GM12892 (cell line): ENCODE results near the gene CCNB3.

Experiments used
- DNase-seq: peaks from one replicate; pipeline ENCODE4 v3.0.0; 2011; ENCODE audit not compliant: insufficient read length
- FAIRE-seq: peaks from 2 replicates; lab custom pipeline; 2011; peaks lifted over from hg19 to GRCh38; lab: Jason Lieb, UNC
- POLR2A ChIP-seq: IDR thresholded peaks from 2 replicates; pipeline ENCODE4 v1.6.1; 2011; ENCODE audit warnings: low read depth, low read length, control low read depth
- POLR2AphosphoS5 ChIP-seq: IDR thresholded peaks from 2 replicates; pipeline ENCODE4 v1.6.1; 2011; ENCODE audit warnings: low read depth, low read length, control low read depth
- TAF1 ChIP-seq: IDR thresholded peaks from 2 replicates; pipeline ENCODE4 v1.6.1; 2011; ENCODE audit warnings: low read depth, mild to moderate bottlenecking, control low read depth, low read length, borderline replicate concordance

The CCNB3 gene

DNA sequence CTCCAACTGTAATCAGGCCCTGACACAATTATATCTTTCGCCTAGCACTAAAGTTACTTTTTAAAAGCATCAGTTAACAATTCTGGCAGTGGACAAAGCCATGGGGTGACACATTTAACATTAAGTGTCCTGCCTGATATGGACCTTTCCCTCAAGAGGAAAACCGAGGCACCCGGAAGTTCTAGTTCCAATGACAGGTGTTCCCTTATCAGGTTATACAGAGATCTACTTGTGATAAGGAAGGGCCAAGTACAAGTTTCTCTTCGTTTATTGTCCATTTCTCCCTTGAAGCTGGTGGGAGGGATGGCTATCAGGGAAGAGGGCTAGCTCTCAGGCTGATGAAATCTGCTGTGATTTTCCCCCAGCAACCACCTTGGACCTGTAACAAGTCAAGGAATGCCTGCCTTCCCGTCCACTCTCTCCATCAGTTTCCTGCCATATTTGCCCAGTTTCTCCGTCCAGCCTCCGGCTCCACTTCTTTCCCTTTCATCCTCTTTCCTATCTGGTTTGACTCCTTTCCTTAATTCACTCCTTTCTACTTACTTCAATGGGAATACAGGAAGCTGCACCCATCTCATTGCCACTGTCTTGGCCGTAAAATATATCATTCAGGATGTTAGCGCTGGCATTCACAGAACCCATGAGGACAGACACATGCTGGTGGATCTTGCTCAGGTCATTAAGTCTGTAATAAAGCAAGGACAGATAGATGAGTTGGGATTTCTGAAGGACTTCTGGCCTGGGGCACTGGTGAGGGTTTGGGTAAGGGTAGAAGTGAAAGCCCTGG is 171.1 kb downstream of the CCNB3 start:
- FAIRE-seq = no peak

DNA sequence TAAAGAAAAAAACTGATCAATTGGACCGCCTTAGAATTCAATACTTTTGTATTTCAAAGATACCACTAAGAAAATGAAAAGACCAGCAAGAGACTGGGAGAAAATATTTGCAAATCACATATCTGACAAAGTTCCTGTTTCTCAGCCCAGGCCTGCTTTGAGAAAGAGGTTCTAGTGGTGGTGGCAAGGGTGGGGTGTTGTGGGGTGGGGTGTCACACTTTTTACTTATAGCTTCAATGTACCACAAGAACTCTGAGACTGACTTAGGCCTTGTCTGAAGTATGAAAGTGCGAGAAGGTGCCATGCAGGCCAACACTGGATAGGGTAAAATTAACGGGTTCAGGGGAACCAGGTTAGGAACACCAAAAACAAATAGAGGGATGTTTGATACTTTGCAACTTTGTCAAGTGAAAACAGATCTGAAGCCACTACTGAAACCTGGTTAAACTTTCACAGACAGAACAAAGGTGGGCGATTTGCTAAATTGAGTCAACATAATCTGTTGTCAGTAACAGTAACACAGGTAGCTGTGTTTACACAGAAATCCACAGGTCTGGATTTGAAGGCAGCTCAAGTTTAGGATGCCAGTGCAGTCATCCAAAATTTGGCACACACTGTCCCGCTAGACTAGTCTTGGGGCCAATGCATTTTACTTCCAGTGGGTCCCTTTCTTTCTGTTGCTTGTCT is 177.3 kb downstream of the CCNB3 start:
- no peak for DNase-seq
- FAIRE-seq = no peak
- TF ChIP-seq TAF1 (no peak), POLR2AphosphoS5 (no peak), POLR2A (no peak)

More for the DNA sequence above, 171.1 kb downstream of the CCNB3 start:
- TF ChIP-seq POLR2A (no peak), TAF1 (no peak), POLR2AphosphoS5 (no peak)
- DNase-seq = no peak

DNA sequence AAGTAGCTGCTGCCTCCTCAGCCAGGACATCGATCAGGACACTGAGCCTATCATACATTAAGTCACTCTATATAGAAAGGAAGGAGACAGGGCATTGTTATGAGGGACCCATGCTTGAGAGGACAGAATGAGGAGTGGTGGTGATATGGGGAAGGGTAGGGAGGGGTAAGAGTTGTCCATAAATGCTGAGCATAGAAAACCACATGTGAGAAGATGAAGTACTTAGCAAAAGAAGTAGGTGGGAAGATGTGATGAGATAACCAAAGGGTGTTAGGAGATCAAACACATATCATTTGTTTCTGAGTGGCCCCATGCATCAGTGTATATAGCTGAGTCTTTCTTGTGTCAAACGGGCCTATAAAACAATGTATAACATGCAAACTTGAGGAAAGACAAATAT is 182.0 kb downstream of the CCNB3 start:
- FAIRE-seq (no peak), DNase-seq (no peak)
- no peak for TF ChIP-seq TAF1
- TF ChIP-seq POLR2AphosphoS5 = no peak
- no peak for TF ChIP-seq POLR2A

DNA sequence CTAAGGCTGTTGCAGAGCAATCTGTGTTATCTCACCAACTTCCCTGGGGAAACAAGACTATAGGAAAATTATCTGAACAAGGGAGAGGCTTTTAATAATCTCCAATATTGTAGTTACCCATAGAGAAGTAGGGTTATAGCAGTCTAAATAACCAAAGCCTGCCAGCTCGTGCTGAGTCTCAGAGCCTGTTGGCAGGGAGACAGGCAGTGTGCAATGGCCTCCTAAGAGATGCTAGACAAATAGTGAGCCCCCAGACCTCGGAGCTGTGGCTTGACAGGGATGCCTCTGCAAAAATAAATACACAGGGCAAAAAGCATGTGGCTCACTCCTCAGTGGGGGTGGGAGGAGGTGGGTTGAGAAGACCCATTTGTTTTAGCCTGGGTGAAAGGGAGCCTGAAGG is 189.3 kb downstream of the CCNB3 start:
- no peak for FAIRE-seq
- TF ChIP-seq POLR2A (no peak), TAF1 (no peak), POLR2AphosphoS5 (no peak)
- no peak for DNase-seq
